T-helper 2 cell treated with Interferon-gamma antibody and Interleukin-4, amounts not matched to agents 5 μg/mL and 100 μg/mL, for 36 hours (primary cell): Measurements from ENCODE around the gene PROB1.
"Not testable (repeated sequence)": the region's sequence is repeated elsewhere in the genome, so short reads cannot be mapped to it uniquely, and the experiment has no call there.

Experiments used
- DNase-seq: peaks from one replicate; pipeline ENCODE4 v3.0.0; 2021; ENCODE audit warnings: low spot score
- H3K27ac Mint-ChIP-seq: one replicate; pipeline ENCODE4 v1.8.0; 2021; ENCODE audit warnings: mild to moderate bottlenecking, mixed read lengths
- H3K27me3 Mint-ChIP-seq: one replicate; pipeline ENCODE4 v1.8.0; 2021; ENCODE audit warnings: low read depth, mixed read lengths
- H3K36me3 Mint-ChIP-seq: one replicate; pipeline ENCODE4 v1.8.0; 2021; ENCODE audit warnings: low read depth, mixed read lengths
- H3K4me1 Mint-ChIP-seq: one replicate; pipeline ENCODE4 v1.8.0; 2021; ENCODE audit warnings: low read depth, mixed read lengths
- H3K4me3 Mint-ChIP-seq: one replicate; pipeline ENCODE4 v1.8.0; 2022; ENCODE audit warnings: mild to moderate bottlenecking, moderate library complexity, mixed read lengths
- H3K9me3 Mint-ChIP-seq: one replicate; pipeline ENCODE4 v1.8.0; 2021; ENCODE audit warnings: mixed read lengths

PROB1 gene

DNA sequence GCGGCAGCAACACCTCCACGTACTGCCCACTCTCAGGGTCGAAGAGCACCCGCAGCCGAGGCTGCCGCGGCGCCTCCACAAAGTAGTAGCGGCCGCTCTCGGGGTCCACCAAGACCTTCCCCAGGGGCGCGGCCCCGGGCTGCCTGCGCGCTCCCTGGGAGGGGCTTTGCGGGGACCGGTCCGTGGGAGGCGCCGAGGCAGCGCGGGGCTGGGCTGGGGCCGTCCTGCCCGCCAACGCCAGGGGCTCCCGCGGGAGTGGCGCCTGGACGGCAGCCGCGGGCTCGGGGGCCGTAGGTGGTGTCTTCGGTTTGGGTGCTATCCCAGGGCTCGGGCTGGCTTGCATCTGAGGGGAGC, 2.6 kb downstream of the PROB1 start:
- Mint-ChIP-seq H3K27me3 (no peaks in the 10 kb centered on the region), H3K9me3 (no peaks in the 10 kb centered on the region), H3K36me3 (peaks cover 25% of the 10 kb centered on the region), H3K27ac (peak overlapping the region; percentile 93), H3K4me3 (peak overlapping the region; percentile 100), H3K4me1 (peaks cover 52% of the 10 kb centered on the region)
- DNase-seq, result no peak

DNA sequence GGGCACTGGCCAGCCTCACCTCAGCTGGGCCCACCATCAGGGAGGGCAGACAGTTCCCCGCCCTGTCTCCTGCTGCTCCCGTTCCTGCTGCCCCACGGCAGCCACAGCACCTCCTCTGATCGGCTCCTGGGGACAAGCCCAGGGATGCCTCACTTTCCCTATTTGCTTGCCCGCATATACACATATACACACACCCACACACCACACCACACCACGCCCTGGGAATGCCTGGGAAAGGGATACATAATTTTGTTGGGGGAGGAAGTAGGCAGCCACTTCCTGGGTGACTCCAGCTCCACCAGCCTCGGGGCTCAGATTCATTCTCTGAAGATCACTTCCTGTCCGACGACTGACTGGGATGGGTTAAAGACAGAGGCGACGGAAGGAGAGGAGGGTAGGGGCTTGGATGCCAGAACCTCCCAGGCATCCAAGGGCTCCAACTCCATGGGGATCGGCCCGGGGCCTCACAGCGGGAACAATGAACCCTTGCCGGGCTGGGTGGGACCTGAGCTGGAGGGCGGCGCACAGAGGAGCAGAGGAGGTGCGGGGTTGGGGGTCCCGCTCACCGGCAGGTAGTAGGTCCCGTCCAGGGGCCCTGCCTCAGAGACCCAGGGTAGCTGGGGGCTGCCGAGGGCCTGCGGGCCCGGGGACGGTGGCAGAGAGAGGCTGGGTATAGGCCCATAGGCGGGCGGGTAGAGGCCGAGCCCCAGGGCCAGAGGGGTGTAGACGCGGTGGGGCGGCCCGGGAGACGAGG, 3.2 kb downstream of the PROB1 start:
- Mint-ChIP-seq H3K27ac (peak overlapping the region; percentile 100), H3K27me3 (no peaks in the 10 kb centered on the region), H3K9me3 (no peaks in the 10 kb centered on the region), H3K4me1 (peaks cover 48% of the 10 kb centered on the region), H3K4me3 (peak overlapping the region; percentile 100), H3K36me3 (peaks cover 24% of the 10 kb centered on the region)
- peak; percentile 45 for DNase-seq

DNA sequence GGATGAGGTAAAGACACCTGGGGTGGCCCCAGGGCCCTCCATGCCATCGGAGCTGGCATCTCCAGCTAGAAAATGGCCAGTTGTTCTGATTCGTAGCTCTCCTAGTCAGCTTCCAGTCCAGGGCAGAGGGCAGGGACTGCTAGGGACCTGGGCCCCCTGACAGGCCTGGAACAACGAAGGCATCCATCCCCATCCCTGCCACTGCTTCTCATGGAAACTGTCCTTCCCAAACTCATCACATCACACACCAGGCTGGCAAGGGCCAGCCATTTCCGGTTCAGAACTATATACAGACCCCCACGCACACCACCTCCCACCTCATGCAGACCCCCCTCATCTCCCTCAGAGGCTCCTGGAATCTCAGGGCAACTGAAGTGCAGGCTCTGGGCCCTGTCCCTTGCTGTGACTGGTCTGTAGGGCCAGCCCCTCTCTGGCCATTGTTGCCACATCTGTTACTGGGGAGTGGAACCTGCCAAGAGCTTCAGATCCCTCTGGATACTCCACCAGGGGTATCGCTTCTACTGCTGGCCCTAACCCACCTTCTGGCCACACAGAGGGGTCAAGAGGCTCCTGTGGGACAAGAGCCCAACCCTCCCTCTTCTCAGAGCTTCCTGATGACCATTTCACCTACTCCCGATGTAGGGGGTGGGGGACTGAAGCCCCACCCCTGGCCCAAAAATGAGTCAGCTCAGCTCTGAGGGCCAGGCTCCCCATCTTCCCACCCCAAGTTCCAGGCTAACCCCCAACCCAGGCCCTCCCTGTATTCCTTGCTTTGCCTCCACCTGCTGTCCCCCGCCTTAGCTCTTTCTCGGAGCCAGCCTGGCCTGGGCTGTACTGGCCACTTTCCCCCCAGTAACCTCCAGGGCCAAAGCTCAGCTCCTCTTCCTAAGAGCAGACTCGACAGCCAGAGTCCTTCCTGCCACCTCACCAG, 4.0 kb downstream of the PROB1 start:
- Mint-ChIP-seq H3K4me3 (peak overlapping the region; percentile 100), H3K27me3 (no peaks in the 10 kb centered on the region), H3K36me3 (peaks cover 20% of the 10 kb centered on the region), H3K9me3 (no peaks in the 10 kb centered on the region), H3K4me1 (peaks cover 48% of the 10 kb centered on the region), H3K27ac (peak overlapping the region; percentile 100)
- DNase-seq, result no peak

DNA sequence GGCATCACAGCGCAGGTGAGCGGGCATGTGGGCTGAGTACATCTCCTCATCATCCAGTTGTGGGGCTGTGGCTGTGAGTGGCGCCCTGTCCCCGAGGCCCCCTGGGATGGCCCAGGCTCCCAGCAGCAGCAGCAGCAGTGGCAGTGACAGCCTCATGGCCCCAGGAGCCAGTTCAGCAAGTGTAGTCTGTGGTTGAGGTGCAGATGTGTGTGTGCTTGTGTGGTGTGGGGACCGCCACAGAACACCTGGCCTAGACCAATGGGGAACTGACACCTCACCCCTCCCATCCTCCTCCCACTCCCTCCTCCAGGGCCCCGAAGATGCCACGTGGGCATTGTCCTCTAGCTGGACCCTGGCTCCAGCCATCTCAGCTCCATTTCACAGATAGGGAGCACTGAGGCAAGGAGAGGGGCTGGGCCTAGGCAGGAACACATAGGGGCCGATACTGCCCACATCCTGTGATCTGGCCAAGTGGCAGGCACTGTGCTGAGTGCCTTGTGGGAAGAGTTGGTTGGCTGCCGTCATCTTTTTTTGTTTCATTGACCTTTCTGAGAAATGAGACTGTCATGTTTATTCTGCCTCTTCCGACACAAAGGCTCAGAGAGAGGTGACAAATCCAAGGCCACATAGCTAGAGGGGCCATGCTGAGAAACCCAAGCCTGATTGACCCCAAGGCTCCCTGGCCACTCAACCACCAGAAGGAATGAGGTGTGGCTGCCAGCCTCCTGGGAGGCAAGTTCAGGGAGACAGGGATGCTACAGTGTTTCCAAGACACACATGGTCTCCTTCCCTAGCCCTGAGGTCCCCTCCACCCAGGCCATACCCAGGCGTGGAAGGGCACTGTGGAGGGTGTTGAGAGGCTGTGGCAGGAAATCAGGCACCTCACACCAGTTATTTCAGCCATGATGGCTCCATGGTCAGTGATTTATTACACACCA, 4.9 kb downstream of the PROB1 start, which contains the start of gene MZB1:
MZB1 (minus strand) TSS at position 213 of the 938 bp plus-strand sequence; CDS start at position 156, 57 bp downstream.
- H3K36me3 Mint-ChIP-seq, result peaks cover 20% of the 10 kb centered on the region
- peak within 1 kb of the TSS; percentile 100 for H3K27ac Mint-ChIP-seq
- peaks cover 57% of the 10 kb centered on the region for H3K4me1 Mint-ChIP-seq
- peak; percentile 83 for DNase-seq
- no peaks in the 10 kb centered on the region for H3K9me3 Mint-ChIP-seq
- H3K4me3 Mint-ChIP-seq, result peak within 1 kb of the TSS; percentile 100
- no peaks in the 10 kb centered on the region for H3K27me3 Mint-ChIP-seq

DNA sequence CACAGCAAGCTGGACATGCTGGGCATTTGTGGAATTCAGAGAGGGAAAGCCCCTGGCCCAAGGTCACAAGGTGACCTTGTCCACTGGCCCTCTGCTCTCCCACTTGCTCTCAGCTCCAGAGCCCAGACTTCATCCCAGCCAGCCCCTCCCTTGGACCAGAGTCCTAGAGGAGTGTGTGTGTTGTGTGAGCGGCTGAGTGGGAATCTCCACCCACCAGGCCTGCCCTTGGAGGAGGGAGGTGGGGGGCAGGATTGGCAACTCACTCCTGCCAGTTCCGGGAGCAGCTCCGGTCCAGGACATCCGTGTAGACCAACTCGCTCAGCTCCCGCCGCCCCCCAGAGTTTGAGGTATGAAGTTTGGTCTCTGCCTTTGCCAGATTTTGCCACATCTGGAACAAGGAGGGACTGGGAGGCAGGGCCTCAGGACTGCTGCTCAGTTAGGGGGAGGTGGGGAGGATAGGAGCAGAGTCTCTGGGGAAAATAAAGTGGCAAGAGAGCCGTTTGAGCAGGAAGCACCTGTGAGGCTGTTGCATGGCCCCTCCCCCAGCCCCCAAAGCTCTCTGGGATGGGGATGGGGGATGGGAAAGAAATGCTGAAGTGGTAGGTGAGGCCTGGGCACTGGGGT, 6.6 kb downstream of the PROB1 start:
- Mint-ChIP-seq H3K27me3 (no peaks in the 10 kb centered on the region), H3K36me3 (peaks cover 20% of the 10 kb centered on the region), H3K9me3 (no peaks in the 10 kb centered on the region), H3K4me3 (peak overlapping the region; percentile 100), H3K4me1 (peaks cover 64% of the 10 kb centered on the region), H3K27ac (peak overlapping the region; percentile 69)
- DNase-seq, result no peak

DNA sequence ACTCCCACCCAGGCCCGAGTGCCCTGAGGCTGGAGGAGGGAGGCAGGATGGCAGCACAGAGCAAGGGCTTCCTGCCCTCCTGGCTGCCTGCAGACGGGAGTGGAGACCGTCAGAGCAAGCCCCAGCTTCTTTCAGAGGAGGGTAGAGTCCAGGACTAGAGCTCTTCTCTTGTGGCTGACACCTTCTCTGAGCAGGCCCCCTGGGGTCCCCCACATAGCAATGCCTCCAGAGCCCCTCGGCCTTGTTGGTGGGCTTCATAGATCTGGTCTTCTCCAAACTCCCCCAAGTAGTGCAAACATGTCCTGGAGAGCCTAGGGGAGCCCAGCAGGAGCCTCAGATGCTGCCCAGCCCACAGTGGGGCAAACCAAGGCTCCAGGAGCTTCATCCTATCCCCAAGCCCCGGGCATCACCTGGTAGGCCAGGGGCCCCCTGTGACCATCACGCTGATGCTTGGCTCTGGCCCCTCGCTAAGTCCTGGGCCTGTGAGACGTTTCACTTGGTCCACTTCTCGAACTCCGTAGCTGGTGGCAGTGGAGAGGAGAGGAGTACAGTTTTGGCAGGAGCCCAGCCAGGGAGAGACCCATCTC, 7.2 kb downstream of the PROB1 start:
- no peak for DNase-seq
- Mint-ChIP-seq H3K27me3 (no peaks in the 10 kb centered on the region), H3K9me3 (no peaks in the 10 kb centered on the region), H3K4me3 (peak overlapping the region; percentile 100), H3K4me1 (peaks cover 60% of the 10 kb centered on the region), H3K27ac (peak overlapping the region; percentile 69), H3K36me3 (peaks cover 18% of the 10 kb centered on the region)

DNA sequence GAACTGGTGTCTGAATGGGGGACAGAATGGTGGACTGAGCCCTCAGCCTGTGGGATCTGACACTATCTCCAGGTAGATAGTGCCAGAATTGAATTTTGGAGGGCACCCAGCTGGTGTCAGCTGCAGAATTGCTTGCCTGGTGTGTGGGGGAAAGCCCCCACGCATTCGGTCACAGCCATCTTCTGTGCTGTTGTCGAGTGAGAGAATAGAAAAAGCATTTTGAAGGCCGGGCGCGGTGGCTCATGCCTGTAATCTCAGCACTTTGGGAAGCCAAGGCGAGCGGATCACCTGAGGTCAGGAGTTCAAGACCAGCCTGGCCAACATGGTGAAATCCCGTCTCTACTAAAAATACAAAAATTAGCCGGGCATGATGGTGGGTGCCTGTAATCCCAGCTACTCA, 7.9 kb downstream of the PROB1 start:
- H3K27me3 Mint-ChIP-seq, DNase-seq, H3K9me3 Mint-ChIP-seq: not testable (repeated sequence)
- peak overlapping the region; percentile 70 for H3K27ac Mint-ChIP-seq
- H3K36me3 Mint-ChIP-seq, result peaks cover 17% of the 10 kb centered on the region
- peaks cover 60% of the 10 kb centered on the region for H3K4me1 Mint-ChIP-seq
- H3K4me3 Mint-ChIP-seq, result peak overlapping the region; percentile 100

DNA sequence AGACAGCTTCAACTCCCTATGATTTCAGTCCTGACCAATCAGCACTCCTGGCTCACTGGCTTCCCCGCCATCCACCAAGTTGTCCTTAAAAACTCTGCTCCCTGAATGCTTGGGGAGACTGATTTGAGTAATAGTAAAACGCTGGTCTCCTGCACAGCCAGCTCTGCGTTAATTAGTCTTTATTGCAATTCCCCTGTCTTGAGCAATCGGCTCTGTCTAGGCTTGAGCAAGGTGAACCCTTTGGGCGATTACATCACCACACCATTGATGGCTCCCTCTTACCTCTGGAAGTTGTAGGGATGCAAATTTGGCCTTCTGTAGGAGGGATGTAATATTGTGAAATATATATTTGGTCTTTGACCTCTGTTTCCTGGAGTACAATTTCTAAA, 8.9 kb downstream of the PROB1 start:
- Mint-ChIP-seq H3K9me3 (no peaks in the 10 kb centered on the region), H3K27ac (peak overlapping the region; percentile 70), H3K4me1 (peaks cover 52% of the 10 kb centered on the region), H3K36me3 (peaks cover 13% of the 10 kb centered on the region), H3K4me3 (peak overlapping the region; percentile 84), H3K27me3 (no peaks in the 10 kb centered on the region)
- no peak for DNase-seq

DNA sequence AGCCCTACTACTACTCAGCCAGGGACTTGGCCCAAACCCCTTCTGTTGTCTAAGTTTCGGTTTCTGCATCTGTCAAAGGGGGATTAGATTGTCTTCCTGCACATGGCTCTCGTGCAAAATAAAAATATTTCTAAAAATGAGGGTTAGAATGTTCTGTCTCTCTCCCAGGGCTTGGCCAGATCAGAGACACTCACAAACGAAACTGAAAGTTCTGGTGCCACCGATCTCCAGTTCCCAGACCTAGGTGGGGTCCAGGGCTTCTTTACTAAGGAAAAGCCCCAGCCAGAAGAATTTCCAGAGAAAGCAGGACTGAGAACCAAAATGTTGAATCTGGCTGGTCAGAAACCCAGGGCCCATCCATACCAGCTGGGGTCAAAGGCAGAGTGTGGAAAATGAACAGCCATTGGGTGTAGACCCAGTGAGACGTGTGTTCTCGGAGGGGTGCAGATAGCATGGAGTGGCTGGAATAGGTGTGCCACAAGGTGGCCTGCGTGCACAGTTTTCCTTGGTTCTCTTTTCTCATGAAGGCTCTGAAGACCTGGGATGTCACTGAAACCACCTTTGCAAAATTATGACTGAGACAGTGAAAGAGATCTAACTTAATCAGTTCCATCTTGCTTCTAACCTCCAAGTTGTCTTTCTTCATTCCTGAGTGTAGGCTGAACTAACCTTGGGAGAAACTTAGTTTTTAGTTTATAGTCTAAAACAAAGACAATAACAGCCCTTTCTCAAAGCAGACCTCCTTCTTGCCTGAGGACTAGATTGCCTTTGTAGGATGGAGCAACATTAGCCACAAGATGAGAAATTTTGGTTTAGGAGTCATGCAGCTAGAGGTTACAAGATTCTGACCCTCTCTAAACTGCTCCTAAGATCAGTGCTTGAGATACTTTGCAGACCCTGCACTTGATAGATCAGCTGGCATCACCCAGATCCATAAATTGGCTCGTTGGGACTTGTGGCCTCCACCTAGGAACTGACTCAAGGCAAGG, 9.5 kb downstream of the PROB1 start:
- H3K27me3 Mint-ChIP-seq, result no peaks in the 10 kb centered on the region
- peaks cover 45% of the 10 kb centered on the region for H3K4me1 Mint-ChIP-seq
- peak overlapping the region; percentile 84 for H3K4me3 Mint-ChIP-seq
- no peak for DNase-seq
- no peaks in the 10 kb centered on the region for H3K9me3 Mint-ChIP-seq
- H3K36me3 Mint-ChIP-seq, result peaks cover 13% of the 10 kb centered on the region
- peak overlapping the region; percentile 95 for H3K27ac Mint-ChIP-seq

DNA sequence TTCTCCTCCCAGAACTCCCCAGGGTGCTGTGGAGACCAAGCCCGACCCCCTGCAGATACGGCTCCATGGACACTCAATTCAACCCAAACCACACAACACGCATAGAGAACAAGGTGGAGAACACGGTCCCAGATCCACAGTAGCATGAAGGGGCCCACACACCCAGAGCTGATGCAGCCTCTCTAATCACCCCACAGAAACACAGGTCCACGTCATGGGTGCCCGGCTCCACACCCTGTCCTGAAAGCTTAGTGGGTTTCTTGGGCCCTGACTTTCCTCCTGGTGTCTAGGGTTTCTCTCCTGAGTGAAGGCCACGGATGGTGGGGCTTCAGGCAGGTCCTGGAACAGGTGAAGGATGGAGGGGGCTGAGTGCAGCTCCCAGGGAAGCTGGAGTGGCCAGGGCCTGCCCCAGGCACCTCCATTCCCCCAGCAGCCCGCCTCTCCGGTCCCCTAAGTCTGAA, 10.3 kb downstream of the PROB1 start:
- Mint-ChIP-seq H3K4me3 (peak overlapping the region; percentile 84), H3K36me3 (peaks cover 12% of the 10 kb centered on the region), H3K4me1 (peaks cover 38% of the 10 kb centered on the region), H3K27me3 (no peaks in the 10 kb centered on the region), H3K9me3 (no peaks in the 10 kb centered on the region), H3K27ac (peak overlapping the region; percentile 95)
- no peak for DNase-seq

DNA sequence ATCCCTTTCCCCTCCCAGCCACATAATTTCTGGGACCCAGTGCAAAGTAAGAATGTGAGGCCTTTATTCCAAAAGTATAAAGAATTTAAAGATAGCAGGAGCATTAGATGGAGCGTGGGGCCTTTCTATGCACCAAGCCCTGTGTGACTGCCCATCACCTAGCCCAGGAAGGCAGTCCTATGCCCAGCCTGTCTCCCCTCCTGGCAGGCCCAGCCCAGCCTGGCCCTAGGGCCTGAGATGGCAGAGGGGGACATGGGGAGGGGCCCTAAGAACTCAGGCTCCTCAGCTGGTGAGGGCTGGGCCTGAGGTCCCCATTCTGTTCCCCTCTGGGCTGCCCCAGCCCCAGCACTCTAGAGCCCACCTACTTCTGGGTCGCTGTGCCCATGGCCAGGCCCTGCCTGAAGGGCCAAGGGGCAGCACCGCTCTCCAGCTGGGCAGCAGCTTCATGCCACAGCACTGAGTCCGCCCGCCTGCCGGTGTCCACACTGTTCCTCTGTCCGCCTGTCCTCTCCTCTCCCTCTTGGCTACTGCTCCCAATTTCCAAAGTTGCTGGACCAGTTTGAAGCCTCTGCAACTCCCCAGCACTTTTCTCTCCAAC, 10.8 kb downstream of the PROB1 start:
- Mint-ChIP-seq H3K4me3 (peak overlapping the region; percentile 84), H3K27ac (peak overlapping the region; percentile 95), H3K9me3 (no peaks in the 10 kb centered on the region), H3K36me3 (peaks cover 9% of the 10 kb centered on the region), H3K4me1 (peaks cover 35% of the 10 kb centered on the region), H3K27me3 (no peaks in the 10 kb centered on the region)
- DNase-seq, result no peak
